ENCODE measurements around the gene COA5.
A peak's percentile ranks its signal among the peaks of the same experiment; 100 is the strongest.

COA5 gene, protein sequence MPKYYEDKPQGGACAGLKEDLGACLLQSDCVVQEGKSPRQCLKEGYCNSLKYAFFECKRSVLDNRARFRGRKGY

DNA sequence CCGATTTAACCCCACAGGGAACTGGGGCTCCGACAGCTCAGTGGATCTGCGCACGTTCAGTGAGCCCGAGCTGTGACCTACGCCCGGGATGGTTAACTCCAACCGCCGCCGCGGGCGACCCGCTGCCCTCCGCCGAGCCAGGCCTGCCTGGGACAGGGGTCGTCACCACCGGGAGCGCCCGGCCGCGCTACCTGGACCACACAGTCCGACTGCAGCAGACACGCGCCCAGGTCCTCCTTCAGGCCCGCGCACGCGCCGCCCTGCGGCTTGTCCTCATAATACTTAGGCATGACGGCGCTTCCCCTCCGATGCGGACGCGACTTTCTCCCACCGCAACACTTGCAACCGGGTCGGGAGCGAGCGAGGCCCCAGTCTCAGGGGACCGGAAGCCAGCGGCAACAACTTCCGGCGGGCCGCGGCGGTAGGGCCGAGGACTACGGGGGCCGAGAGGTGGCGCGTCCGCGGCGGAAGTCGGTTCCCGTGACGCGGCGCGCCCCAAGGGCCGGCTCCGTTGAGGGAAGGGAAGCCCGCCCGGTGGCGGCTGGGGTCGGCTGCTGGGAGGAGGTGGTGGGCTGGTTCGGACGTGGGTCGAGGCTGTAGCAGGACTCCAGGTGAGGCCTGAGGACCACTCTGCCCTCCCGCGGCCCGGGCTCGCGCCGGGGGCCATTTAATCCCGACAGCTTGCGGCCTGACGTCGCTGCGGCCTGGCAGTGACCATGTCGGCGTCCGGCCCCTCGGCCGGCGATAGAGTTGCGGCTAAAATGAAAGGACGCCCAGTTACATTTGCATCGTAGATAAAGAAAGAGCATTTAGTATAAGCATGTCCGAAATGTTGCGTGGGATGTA is at the start of gene COA5, which contains the start of gene UNC50:
TSS of gene COA5 (minus strand) at position 397 of the 846 bp plus-strand sequence. CDS start at position 290, 107 bp downstream.
TSS of gene UNC50 (plus strand) at position 474 of the 846 bp plus-strand sequence. CDS start 1,171 bp downstream, outside the sequence.
- TF ChIP-seq, protein P1, sequence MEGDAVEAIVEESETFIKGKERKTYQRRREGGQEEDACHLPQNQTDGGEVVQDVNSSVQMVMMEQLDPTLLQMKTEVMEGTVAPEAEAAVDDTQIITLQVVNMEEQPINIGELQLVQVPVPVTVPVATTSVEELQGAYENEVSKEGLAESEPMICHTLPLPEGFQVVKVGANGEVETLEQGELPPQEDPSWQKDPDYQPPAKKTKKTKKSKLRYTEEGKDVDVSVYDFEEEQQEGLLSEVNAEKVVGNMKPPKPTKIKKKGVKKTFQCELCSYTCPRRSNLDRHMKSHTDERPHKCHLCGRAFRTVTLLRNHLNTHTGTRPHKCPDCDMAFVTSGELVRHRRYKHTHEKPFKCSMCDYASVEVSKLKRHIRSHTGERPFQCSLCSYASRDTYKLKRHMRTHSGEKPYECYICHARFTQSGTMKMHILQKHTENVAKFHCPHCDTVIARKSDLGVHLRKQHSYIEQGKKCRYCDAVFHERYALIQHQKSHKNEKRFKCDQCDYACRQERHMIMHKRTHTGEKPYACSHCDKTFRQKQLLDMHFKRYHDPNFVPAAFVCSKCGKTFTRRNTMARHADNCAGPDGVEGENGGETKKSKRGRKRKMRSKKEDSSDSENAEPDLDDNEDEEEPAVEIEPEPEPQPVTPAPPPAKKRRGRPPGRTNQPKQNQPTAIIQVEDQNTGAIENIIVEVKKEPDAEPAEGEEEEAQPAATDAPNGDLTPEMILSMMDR (IDR thresholded peaks at IDR 0.05; ENCODE audit: low read depth, low read length) = no peak

DNA sequence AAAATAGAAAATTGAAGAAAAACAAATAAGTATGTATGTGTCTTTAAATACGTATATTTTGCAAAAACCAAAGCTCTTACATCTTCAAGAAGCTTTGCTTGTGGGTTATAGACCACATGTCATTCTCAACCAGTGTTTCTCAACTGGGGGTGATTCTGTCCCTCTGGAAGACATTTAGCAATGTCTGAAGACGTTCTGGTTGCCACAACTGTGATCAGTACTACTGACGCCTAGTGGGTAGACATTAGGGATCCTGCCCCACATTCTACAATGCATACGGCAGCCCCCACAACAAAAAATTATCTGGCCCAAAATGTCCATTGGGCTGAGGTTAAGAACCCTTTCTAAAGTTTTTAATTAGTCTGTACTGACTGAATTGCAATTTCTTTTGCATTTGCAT is 48.5 kb upstream of the COA5 start:
- TF ChIP-seq, protein P1 (IDR thresholded peaks at IDR 0.05; ENCODE audit: low read depth, low read length) = no peak
- H3K4me3 ChIP-seq (ENCODE audit: low read depth, low read length) = no peak overlapping the region

More for the DNA sequence above, at the start of gene COA5, which contains the start of gene UNC50:
- H3K4me3 ChIP-seq (ENCODE audit: low read depth, low read length) = peak within 1 kb of the TSS; percentile 79

DNA sequence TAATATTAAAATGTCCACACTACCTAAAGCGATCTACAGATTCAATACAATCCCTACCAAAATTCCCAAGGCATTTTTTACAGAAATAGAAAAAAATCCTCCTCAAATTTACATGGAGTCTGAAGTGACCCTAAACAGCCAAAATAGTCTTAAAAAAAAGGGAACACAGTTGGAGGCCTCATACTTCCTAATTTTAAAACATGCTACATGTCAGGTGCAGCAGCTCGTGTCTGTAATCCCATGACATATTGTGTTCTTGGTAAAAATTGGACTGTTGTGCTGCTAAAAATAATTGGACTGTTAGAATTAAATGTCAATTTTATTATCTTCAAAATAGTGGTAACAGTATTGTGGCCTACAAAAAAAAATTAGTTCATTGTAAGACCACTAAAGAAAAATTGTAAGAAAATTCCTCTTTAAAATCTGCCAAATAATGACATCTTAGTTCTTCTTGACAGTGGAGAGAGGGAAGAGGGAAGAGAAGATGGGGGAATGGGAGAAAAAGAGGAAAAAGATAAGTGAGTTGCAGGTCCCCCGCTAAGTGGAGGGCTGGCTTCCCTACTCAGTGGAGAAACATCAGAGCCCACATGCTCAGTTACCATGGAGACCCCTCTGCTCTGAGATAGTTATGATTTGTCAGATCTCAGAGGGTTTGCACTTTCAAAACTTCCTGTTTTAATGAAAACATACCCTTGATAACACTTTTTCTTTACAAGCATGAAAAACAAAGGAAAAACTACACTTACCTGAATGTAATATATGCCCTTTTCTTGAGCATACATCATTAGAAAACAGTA is 46.6 kb upstream of the COA5 start:
- TF ChIP-seq, protein P1 (IDR thresholded peaks at IDR 0.05; ENCODE audit: low read depth, low read length) = no peak
- no peak overlapping the region for H3K4me3 ChIP-seq (ENCODE audit: low read depth, low read length)

DNA sequence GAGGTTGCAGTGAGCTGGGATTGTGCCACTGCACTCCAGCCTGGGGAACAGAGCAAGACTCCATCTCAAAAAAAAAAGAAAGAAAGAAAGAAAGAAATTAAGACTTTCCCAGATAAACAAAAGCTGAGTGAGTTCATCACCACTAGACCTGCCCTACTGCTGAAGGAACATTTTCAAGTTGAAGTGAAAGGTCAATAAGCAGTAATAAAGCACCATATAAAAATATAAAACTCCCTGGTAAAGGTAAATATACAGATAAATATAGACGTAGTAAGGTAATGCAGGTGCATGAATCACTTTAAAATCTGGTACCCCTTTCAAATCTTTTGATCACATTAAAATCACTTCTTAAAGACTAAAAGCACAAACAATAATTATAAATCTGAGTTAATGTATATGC is 42.7 kb upstream of the COA5 start:
- TF ChIP-seq, protein P1 (IDR thresholded peaks at IDR 0.05; ENCODE audit: low read depth, low read length) = no peak
- H3K4me3 ChIP-seq (ENCODE audit: low read depth, low read length) = no peak overlapping the region

DNA sequence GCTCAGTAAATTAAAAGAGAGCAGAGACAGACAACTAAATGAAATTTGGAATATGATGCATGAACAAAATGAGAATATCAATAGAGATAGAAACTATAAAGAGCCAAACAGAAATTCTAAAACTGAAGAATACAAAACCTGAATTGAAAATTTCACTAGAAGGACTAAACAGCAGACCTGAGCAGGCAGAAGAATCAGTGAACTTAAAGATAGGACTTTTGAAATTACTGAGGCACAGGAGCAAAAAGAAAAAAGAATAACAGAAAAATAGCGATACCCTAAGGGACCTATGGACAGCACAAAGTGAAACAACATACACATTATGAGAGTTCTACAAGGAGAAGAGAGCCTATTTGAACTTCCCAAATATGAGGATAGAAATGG is 41.7 kb upstream of the COA5 start:
- H3K4me3 ChIP-seq (ENCODE audit: low read depth, low read length) = no peak overlapping the region
- TF ChIP-seq, protein P1 (IDR thresholded peaks at IDR 0.05; ENCODE audit: low read depth, low read length) = no peak

DNA sequence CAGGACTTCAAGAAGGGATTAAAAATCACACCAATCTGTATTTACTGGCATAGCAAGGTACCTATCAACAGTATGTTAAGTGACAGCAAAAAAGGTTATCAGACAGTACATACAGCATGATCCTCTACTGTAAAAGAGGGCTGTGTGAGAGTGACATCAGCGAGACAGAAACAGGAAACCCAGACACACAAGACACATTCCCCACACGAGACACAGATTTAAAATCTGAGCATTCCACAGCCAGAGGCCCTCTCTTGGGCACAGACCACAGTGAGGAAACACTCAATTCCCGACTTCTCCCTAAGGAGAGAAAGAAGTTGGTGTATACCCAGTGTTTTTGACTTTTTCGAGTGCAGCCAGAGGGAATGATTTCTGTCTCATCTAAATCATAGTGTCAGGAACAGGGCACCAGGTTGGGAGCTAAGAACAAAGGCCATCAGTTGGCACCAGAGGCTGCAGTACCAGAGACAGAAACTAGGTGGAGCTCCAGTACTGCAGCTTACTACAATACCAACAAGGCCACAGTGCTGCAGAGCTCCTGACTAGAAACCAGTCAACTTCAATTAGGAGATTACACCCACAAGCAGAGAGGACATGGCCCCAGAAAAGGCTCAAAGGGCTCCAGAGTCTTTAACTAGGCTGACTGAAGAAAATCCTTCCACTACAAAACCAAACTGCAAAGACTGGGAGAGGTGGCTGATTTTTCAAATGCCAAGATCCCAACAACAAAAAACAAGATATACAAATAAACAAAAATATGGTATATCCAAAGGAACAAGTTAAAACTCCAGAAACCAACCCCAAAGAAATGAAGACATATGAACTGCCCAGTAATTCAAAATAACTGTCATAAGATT is 41.1 kb upstream of the COA5 start:
- TF ChIP-seq, protein P1 (IDR thresholded peaks at IDR 0.05; ENCODE audit: low read depth, low read length) = peak; percentile 99
- H3K4me3 ChIP-seq (ENCODE audit: low read depth, low read length) = no peak overlapping the region

All from WI38 (cell line).